Hepatocyte (in vitro differentiated cells): Measurements from ENCODE around the gene PAX7. TPM values are rescaled to one million over a fixed set of nuclear protein-coding genes. Genes with fewer than 3 reads are reported as not detected.
A peak's percentile ranks its signal among the peaks of the same experiment; 100 is the strongest.

Experiments used
- DNase-seq: peaks from one replicate; pipeline ENCODE4 v3.0.0-alpha.2; 2016; ENCODE audit warnings: low spot score
- H2AFZ ChIP-seq: fragments of 200-600 bp; sonication (generic); 2 replicates; pipeline ENCODE4 v1.6.0; 2016; ENCODE audit warnings: antibody characterized with exemption, mild to moderate bottlenecking
- H3K27ac ChIP-seq: fragments of 200-600 bp; sonication (generic); 2 replicates; pipeline ENCODE4 v1.5.1; 2016; ENCODE audit warnings: mild to moderate bottlenecking
- H3K27me3 ChIP-seq: fragments of 200-600 bp; sonication (generic); 2 replicates; pipeline ENCODE4 v1.6.1; 2016
- H3K36me3 ChIP-seq: fragments of 200-600 bp; sonication (generic); replicated peaks from 2 replicates; pipeline ENCODE4 v1.5.1; 2016; ENCODE audit warnings: low read depth; ENCODE audit not compliant: insufficient read depth
- H3K4me1 ChIP-seq: fragments of 200-600 bp; sonication (generic); 2 replicates; pipeline ENCODE4 v1.5.1; 2016; ENCODE audit warnings: mild to moderate bottlenecking, moderate library complexity; ENCODE audit not compliant: insufficient read depth
- H3K4me2 ChIP-seq: fragments of 200-600 bp; sonication (generic); 2 replicates; pipeline ENCODE4 v1.6.0; 2016
- H3K4me3 ChIP-seq: fragments of 200-600 bp; sonication (generic); 2 replicates; pipeline ENCODE4 v1.5.1; 2016; ENCODE audit warnings: mild to moderate bottlenecking
- H3K79me2 ChIP-seq: fragments of 200-600 bp; sonication (generic); 2 replicates; pipeline ENCODE4 v1.6.0; 2017; ENCODE audit warnings: mild to moderate bottlenecking
- H3K9me2 ChIP-seq: fragments of 200-600 bp; sonication (generic); replicated peaks from 2 replicates; pipeline ENCODE4 v1.6.0; 2017; ENCODE audit warnings: mild to moderate bottlenecking; ENCODE audit not compliant: insufficient read depth
- H3K9me3 ChIP-seq: fragments of 200-600 bp; sonication (generic); 2 replicates; pipeline ENCODE4 v1.5.1; 2016; ENCODE audit warnings: low read depth, mild to moderate bottlenecking
- H4K20me1 ChIP-seq: fragments of 200-600 bp; sonication (generic); 2 replicates; pipeline ENCODE4 v1.6.0; 2016; ENCODE audit warnings: mild to moderate bottlenecking; ENCODE audit not compliant: insufficient read depth, poor library complexity, severe bottlenecking
- EZH2 ChIP-seq: fragments of 200-600 bp; sonication (generic); IDR thresholded peaks from 2 replicates; pipeline ENCODE4 v1.6.1; 2016; ENCODE audit warnings: antibody characterized with exemption, mild to moderate bottlenecking, borderline replicate concordance
- EZH2phosphoT487 ChIP-seq: fragments of 200-600 bp; sonication (generic); IDR thresholded peaks from one replicate; pipeline ENCODE4 v1.6.1; 2018; ENCODE audit warnings: antibody characterized with exemption, mild to moderate bottlenecking, low read depth, moderate library complexity; ENCODE audit not compliant: unreplicated experiment, severe bottlenecking
- WGBS: methylation state at CpG from one replicate; pipeline ENCODE4 v1.1.6; 2016; ENCODE audit warnings: low lambda C conversion rate; ENCODE audit errors: missing lambda C conversion rate; 5-methylcytosine and 5-hydroxymethylcytosine counted together
- polyA plus RNA-seq: library from polyadenylated mRNA; unstranded; fragments of >200 nt; fragmentation: Nextera tagmentation; extraction: Ambion mirVana; gene quantifications from 2 replicates; pipeline ENCODE4 v1.2.1, GENCODE V29; 2016
- total RNA-seq: library from RNA; depleted of rRNA; stranded (reverse); fragments of >200 nt; gene quantifications from 2 replicates; pipeline ENCODE4 v1.2.3, GENCODE V29; 2014
- TF ChIP-seq, protein P1 (sequence below): fragments of 200-600 bp; sonication (generic); IDR thresholded peaks from 2 replicates; pipeline ENCODE4 v1.5.1; 2016; ENCODE audit warnings: antibody characterized with exemption, mild to moderate bottlenecking; ENCODE audit not compliant: poor library complexity

Gene PAX7
- total and polyA plus RNA-seq, 2 experiments from 2014 or later: not detected

DNA sequence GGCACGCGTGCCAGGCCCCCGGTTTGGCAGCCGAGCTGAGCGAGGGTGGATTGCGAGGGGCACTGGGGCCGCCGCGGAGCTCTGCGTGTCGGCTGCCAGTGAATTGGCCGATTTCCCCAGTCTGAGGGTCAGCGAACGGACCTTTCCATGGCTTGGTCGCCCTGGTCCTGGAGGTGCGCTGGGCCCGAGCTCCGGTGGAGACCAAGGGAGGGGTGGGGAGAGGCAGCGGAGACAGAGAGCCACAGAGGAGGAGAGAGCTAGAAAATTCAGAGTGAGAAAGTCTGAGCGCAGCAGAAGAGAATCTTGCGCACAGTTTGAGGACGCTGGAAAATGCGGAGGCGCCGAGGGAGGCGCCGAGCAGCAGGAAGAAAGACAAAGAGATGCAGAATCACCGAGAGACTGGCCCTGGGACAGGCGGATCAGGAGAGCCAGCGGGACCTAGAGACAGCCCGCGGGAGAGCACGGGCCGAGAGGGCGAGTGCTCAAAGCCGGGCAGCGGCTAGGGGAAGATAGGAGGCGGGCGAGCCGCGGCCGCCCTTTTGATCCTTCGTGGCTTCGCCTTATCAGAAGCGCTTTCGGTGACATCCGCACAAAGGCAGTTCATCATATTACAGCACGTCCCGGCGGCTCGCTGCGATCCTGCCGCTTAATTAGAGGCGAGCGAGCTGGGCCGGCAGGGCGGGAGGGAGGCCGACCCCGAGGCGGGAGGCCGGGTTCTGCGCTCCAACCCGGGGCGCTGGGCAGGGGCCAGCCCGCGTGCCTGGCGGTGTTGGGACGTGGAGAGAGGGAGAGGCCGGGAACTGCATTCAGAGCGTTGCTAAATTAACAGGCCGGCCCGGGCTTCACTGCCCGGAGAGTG is 12.7 kb downstream of the PAX7 start:
- TF ChIP-seq EZH2 (peak; percentile 96), EZH2phosphoT487 (peak; percentile 73)
- TF ChIP-seq, protein P1, sequence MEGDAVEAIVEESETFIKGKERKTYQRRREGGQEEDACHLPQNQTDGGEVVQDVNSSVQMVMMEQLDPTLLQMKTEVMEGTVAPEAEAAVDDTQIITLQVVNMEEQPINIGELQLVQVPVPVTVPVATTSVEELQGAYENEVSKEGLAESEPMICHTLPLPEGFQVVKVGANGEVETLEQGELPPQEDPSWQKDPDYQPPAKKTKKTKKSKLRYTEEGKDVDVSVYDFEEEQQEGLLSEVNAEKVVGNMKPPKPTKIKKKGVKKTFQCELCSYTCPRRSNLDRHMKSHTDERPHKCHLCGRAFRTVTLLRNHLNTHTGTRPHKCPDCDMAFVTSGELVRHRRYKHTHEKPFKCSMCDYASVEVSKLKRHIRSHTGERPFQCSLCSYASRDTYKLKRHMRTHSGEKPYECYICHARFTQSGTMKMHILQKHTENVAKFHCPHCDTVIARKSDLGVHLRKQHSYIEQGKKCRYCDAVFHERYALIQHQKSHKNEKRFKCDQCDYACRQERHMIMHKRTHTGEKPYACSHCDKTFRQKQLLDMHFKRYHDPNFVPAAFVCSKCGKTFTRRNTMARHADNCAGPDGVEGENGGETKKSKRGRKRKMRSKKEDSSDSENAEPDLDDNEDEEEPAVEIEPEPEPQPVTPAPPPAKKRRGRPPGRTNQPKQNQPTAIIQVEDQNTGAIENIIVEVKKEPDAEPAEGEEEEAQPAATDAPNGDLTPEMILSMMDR: no peak
- Histone ChIP-seq H4K20me1 (no peaks in the 10 kb centered on the region), H3K4me1 (peaks cover 12% of the 10 kb centered on the region), H3K79me2 (no peaks in the 10 kb centered on the region), H3K9me3 (no peaks in the 10 kb centered on the region), H3K9me2 (no peaks in the 10 kb centered on the region), H3K27ac (no peak overlapping the region), H2AFZ (peak overlapping the region; percentile 19), H3K4me3 (no peak overlapping the region), H3K36me3 (no peaks in the 10 kb centered on the region), H3K4me2 (peak overlapping the region; percentile 61), H3K27me3 (peaks cover 98% of the 10 kb centered on the region)
- no peak for DNase-seq
- under 1% methylated on average over 59 of the region's 73 CpGs for WGBS

DNA sequence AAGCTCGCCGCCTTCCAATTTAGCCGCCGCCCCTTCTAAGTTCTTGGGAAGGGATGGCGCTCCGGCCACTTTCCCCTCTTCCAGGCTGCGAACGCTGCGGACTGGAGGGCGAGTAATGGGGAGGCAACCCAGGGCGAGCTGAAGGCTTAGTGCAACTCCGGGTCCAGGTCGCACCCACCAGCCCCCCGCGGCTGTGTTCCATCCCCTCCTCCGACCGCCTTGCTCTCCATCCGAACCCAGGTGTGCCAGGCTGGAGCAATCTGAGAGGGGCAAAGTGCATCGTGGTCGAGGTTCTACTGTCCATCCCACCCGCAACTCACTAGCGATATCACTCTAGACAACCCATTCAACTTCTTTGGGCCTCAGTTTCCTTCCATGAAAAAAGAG is 13.4 kb downstream of the PAX7 start:
- peaks cover 98% of the 10 kb centered on the region for H3K27me3 ChIP-seq
- H4K20me1 ChIP-seq: no peaks in the 10 kb centered on the region
- DNase-seq: no peak
- H3K9me2 ChIP-seq: no peaks in the 10 kb centered on the region
- no peak for TF ChIP-seq EZH2
- no peak for TF ChIP-seq EZH2phosphoT487
- TF ChIP-seq, protein P1: no peak
- H3K27ac ChIP-seq: no peak overlapping the region
- no peaks in the 10 kb centered on the region for H3K9me3 ChIP-seq
- peaks cover 12% of the 10 kb centered on the region for H3K4me1 ChIP-seq
- whole genome bisulfite sequencing: 5% methylated on average over 12 of the region's 22 CpGs
- H3K4me2 ChIP-seq: peak overlapping the region; percentile 61
- peak overlapping the region; percentile 19 for H2AFZ ChIP-seq
- no peak overlapping the region for H3K4me3 ChIP-seq
- no peaks in the 10 kb centered on the region for H3K36me3 ChIP-seq
- no peaks in the 10 kb centered on the region for H3K79me2 ChIP-seq

DNA sequence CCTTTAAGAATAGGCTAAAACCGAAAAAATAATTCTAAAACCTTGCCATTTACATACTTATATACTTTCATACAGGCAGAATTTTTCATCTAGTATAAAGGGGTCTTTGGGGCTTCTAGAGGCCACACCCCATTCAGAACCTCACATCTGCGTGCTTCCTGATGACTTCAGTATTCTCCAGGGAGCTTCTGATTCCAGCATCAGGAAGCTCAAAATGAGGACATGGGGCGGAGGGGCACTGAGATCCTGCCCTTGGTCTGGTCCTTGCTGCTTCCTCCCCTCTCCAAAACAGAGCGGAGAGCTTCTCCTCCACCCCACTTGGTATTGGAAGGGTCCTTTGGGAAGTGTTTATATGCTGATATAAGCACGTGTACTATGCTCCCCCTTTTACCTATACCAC is 13.8 kb downstream of the PAX7 start:
- 13% methylated on average over 5 of the region's 5 CpGs for WGBS
- Histone ChIP-seq H3K27ac (no peak overlapping the region), H4K20me1 (no peaks in the 10 kb centered on the region), H3K27me3 (peaks cover 98% of the 10 kb centered on the region), H3K4me2 (no peak overlapping the region), H2AFZ (no peak overlapping the region), H3K4me1 (peaks cover 12% of the 10 kb centered on the region), H3K9me2 (no peaks in the 10 kb centered on the region), H3K9me3 (no peaks in the 10 kb centered on the region), H3K79me2 (no peaks in the 10 kb centered on the region), H3K4me3 (no peak overlapping the region), H3K36me3 (no peaks in the 10 kb centered on the region)
- no peak for TF ChIP-seq EZH2
- DNase-seq: no peak

DNA sequence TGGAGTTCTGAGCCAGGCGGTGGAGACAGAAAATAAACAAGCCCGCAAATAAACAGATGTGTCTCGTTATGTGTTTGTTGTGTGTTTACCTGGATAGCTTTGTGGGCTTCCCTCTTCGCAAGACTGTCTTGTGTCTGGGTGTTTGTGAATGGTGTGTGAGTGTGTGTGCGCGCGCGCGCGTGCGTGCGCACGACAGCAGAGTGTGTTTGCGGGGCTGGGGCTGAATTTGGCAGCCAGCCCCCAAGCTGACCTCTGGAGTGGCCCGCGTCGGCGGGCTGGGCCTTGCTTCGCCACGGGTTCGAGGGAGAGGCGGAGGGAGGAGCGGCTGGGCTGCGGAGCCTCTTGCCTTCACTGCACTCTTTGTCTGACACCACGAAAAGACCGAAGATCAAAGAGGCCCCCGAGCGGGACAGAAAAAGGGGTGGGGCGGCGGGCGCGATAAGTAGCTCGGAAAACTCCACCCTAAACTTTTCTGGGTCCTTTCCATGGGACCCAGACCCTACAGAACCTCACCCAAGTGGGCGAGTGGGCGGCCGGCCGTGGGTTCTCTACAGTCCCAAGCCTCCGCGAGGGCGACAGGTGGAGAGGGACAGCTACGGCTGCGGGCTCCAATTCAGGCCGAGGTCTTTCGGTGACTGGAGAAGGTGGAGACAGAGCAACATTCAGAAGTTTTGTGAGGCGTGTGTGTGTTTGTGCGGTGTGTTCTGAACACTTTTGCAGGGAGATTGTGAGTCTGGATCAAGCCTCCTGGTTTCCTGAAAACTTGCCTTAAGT is 14.5 kb downstream of the PAX7 start:
- peaks cover 12% of the 10 kb centered on the region for H3K4me1 ChIP-seq
- no peaks in the 10 kb centered on the region for H3K9me2 ChIP-seq
- no peak overlapping the region for H3K4me2 ChIP-seq
- H3K79me2 ChIP-seq: no peaks in the 10 kb centered on the region
- TF ChIP-seq, protein P1: no peak
- TF ChIP-seq EZH2phosphoT487: peak; percentile 13
- no peaks in the 10 kb centered on the region for H3K36me3 ChIP-seq
- H2AFZ ChIP-seq: no peak overlapping the region
- H3K27me3 ChIP-seq: peaks cover 98% of the 10 kb centered on the region
- no peak overlapping the region for H3K27ac ChIP-seq
- no peaks in the 10 kb centered on the region for H3K9me3 ChIP-seq
- WGBS: 3% methylated on average over 46 of the region's 46 CpGs
- no peaks in the 10 kb centered on the region for H4K20me1 ChIP-seq
- no peak overlapping the region for H3K4me3 ChIP-seq
- DNase-seq: no peak
